Lower leg skin (tissue), 3 donors: Measurements from ENCODE around the gene MAEA.

Experiments
- CTCF ChIP-seq, 3 donors: fragments of 450-650 bp; IDR thresholded peaks; one replicate each; pipeline ENCODE4 v1.5.1; 2016; ENCODE audit warnings: antibody characterized with exemption in 3 of 3, mild to moderate bottlenecking in 3 of 3, moderate library complexity in 2 of 3
- POLR2A ChIP-seq, 2 donors: fragments of 450-650 bp; IDR thresholded peaks; one replicate each; pipeline ENCODE4 v1.6.1; 2016 to 2017; ENCODE audit warnings: antibody characterized with exemption in 2 of 2, mild to moderate bottlenecking in 1 of 2, moderate library complexity in 1 of 2

GRCh38 chr4:1355378-1355777, 65.7 kb downstream of the MAEA start:
- TF ChIP-seq CTCF (IDR thresholded peaks at IDR 0.05) (no peak), POLR2A (IDR thresholded peaks at IDR 0.05) (no peak)
